Measurements from ENCODE around the gene CST7. TPM values are rescaled to one million over a fixed set of nuclear protein-coding genes. Genes with fewer than 3 reads are reported as not detected.

CST7 gene
- total RNA-seq, 1 experiment from 2014 or later = not detected

DNA sequence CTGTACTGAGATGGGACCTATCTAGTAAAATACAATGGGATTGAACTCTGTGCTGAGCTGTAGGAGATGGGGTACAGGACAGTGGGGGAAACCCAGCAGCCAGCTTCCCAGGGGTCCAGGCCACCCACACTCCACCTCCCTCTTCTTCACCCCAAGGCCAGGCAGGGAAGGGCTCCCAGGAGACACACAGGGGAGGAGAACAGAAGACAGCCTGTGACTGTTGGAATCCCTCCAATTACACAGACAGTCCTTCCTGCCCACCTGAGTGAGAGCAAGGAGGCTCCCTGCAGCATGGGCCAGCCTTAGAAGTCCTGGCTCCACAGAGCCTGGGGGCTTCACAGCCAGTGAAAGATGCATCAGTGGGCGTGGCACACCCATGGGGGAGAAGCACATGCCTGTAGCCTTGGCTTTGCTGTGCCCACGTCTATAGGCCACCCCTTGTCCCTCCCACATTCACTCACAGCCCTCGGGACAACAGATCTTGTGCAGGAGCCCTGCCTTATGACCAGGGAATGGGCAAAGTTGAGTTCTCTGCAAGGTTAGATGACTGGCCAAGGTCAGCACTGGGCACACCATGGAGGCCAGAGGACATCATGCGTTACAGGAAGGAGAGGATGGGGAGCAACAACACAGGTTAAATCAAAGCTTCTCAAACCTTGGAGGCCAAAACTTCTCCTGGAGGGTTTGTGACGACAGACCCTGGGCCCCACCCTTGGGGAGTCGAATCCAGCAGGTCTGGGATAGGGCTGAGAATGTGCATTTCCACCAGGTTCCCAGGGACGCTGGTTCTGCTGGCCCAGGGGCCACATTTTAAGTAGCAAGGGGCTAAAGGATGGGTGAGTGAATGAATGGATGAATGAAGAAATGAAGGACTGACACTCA lies 12.3 kb upstream of the CST7 start:
- DNase-seq = no peak
- Mint-ChIP-seq H3K4me1 (ENCODE audit: low read depth, unreplicated experiment) (no peaks in the 10 kb centered on the region), H3K36me3 (ENCODE audit: insufficient read depth, unreplicated experiment) (no peaks in the 10 kb centered on the region), H3K4me3 (ENCODE audit: low read depth, unreplicated experiment) (no peak overlapping the region), H3K27ac (ENCODE audit: unreplicated experiment) (no peak overlapping the region), H3K9me3 (ENCODE audit: low read depth, unreplicated experiment) (no peaks in the 10 kb centered on the region), H3K27me3 (ENCODE audit: unreplicated experiment) (no peaks in the 10 kb centered on the region)
- intact Hi-C loops (cut with micrococcal nuclease; ENCODE audit: unreplicated experiment) = no loop called here
- TF ChIP-seq, protein P1, sequence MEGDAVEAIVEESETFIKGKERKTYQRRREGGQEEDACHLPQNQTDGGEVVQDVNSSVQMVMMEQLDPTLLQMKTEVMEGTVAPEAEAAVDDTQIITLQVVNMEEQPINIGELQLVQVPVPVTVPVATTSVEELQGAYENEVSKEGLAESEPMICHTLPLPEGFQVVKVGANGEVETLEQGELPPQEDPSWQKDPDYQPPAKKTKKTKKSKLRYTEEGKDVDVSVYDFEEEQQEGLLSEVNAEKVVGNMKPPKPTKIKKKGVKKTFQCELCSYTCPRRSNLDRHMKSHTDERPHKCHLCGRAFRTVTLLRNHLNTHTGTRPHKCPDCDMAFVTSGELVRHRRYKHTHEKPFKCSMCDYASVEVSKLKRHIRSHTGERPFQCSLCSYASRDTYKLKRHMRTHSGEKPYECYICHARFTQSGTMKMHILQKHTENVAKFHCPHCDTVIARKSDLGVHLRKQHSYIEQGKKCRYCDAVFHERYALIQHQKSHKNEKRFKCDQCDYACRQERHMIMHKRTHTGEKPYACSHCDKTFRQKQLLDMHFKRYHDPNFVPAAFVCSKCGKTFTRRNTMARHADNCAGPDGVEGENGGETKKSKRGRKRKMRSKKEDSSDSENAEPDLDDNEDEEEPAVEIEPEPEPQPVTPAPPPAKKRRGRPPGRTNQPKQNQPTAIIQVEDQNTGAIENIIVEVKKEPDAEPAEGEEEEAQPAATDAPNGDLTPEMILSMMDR (IDR thresholded peaks at IDR 0.05; ENCODE audit: unreplicated experiment) = no peak
- BruUV-seq (replicated peaks) = no TSS peak
- CTCF ChIA-PET = no interaction called here

DNA sequence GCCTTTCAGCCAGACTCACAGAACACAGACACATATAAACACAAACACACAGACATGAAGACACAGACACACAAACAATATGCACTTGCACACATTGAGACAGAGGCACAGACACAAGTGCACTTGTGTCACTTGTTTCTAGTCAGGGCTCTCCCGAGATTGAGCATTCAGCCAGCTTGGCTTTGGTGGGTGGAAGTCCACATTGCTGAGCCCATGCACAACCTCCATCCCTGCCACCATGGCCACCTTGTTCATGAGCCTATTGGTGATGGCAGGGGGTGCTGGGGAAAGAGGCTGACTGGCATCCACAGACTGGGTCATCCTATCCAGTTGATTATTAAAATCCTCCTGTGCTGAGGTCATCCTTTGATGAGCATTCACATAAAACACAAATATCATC lies 11.5 kb upstream of the CST7 start:
- DNase-seq = no peak
- CTCF ChIA-PET = no interaction called here
- H3K36me3 Mint-ChIP-seq (ENCODE audit: insufficient read depth, unreplicated experiment) = no peaks in the 10 kb centered on the region
- TF ChIP-seq, protein P1 (IDR thresholded peaks at IDR 0.05; ENCODE audit: unreplicated experiment) = no peak
- H3K27me3 Mint-ChIP-seq (ENCODE audit: unreplicated experiment) = no peaks in the 10 kb centered on the region
- H3K4me1 Mint-ChIP-seq (ENCODE audit: low read depth, unreplicated experiment) = no peaks in the 10 kb centered on the region
- no peaks in the 10 kb centered on the region for H3K9me3 Mint-ChIP-seq (ENCODE audit: low read depth, unreplicated experiment)
- no peak overlapping the region for H3K4me3 Mint-ChIP-seq (ENCODE audit: low read depth, unreplicated experiment)
- BruUV-seq (replicated peaks) = no TSS peak
- no peak overlapping the region for H3K27ac Mint-ChIP-seq (ENCODE audit: unreplicated experiment)
- intact Hi-C loops (cut with micrococcal nuclease; ENCODE audit: unreplicated experiment) = no loop called here

DNA sequence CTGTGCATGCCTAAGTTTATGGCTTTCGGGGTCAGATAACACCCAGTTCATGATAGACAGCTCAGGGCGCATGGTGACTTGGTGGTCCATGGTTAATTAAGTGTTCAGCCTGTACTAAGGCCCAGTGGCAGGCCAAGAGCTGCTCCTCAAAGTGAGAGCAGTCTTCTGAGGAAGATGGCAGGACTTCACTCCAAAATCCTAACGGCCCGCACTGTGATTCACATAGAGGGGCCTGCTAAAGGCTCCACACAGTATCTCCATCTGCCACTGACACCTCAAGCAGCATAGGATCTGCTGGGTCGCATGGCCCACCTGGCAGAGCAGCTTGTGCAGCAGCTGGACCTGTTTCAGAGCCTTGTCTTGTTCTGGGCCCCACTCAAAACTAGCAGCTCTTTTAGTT lies 10.6 kb upstream of the CST7 start:
- Mint-ChIP-seq H3K27ac (ENCODE audit: unreplicated experiment) (no peak overlapping the region), H3K36me3 (ENCODE audit: insufficient read depth, unreplicated experiment) (no peaks in the 10 kb centered on the region), H3K4me1 (ENCODE audit: low read depth, unreplicated experiment) (no peaks in the 10 kb centered on the region), H3K4me3 (ENCODE audit: low read depth, unreplicated experiment) (no peak overlapping the region), H3K27me3 (ENCODE audit: unreplicated experiment) (no peaks in the 10 kb centered on the region), H3K9me3 (ENCODE audit: low read depth, unreplicated experiment) (no peaks in the 10 kb centered on the region)
- no TSS peak for BruUV-seq (replicated peaks)
- DNase-seq = no peak
- CTCF ChIA-PET = no interaction called here
- TF ChIP-seq, protein P1 (IDR thresholded peaks at IDR 0.05; ENCODE audit: unreplicated experiment) = no peak
- intact Hi-C loops (cut with micrococcal nuclease; ENCODE audit: unreplicated experiment) = no loop called here

DNA sequence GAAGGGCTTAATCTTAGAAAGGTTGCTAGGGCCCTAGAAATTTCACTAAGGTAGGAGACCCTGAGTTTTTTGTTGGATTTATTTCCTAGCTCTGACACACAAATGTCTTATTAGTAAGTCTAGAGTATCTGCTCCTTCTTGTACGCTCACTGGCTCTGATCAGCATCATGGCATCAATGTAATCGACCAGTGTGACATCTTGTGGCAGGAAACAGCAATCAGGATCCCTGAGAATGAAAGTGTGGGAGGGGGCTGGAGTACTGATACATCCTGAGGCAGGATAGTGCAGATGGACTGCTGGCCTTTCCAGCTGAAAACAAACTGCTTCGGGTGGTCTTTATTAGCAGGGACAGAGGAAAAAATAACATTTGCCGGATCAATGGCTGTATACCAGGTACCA lies 10.0 kb upstream of the CST7 start:
- Mint-ChIP-seq H3K36me3 (ENCODE audit: insufficient read depth, unreplicated experiment) (no peaks in the 10 kb centered on the region), H3K27ac (ENCODE audit: unreplicated experiment) (no peak overlapping the region), H3K4me3 (ENCODE audit: low read depth, unreplicated experiment) (no peak overlapping the region), H3K27me3 (ENCODE audit: unreplicated experiment) (no peaks in the 10 kb centered on the region), H3K4me1 (ENCODE audit: low read depth, unreplicated experiment) (no peaks in the 10 kb centered on the region), H3K9me3 (ENCODE audit: low read depth, unreplicated experiment) (no peaks in the 10 kb centered on the region)
- intact Hi-C loops (cut with micrococcal nuclease; ENCODE audit: unreplicated experiment) = no loop called here
- BruUV-seq (replicated peaks) = no TSS peak
- no peak for DNase-seq
- TF ChIP-seq, protein P1 (IDR thresholded peaks at IDR 0.05; ENCODE audit: unreplicated experiment) = no peak
- CTCF ChIA-PET = no interaction called here

All from Calu3 (cell line).